ENCODE measurements around the gene CST4.

CST4 gene

GRCh38 chr20:23673209-23673608 is 15.6 kb downstream of the CST4 start:
- no peak for TF ChIP-seq SIN3A (IDR thresholded peaks at IDR 0.05; ENCODE audit: borderline replicate concordance, insufficient read depth, low read length)
- TF ChIP-seq TAF1 (IDR thresholded peaks at IDR 0.05; ENCODE audit: borderline replicate concordance, insufficient read depth, low read length), result no peak
- no peak for TF ChIP-seq POLR2AphosphoS5 (IDR thresholded peaks at IDR 0.05; ENCODE audit: low read depth, low read length)
- no peak for TF ChIP-seq REST (IDR thresholded peaks at IDR 0.05; ENCODE audit: insufficient read depth in 1 of 2, low read depth in 2 of 2, low read length in 2 of 2)
- TF ChIP-seq FOXP2 (optimal IDR thresholded peaks at IDR 0.05; ENCODE audit: borderline replicate concordance, extremely low read depth, extremely low read length, insufficient read depth), result no peak

- no peak for TF ChIP-seq FOXP2 (optimal IDR thresholded peaks at IDR 0.05; ENCODE audit: borderline replicate concordance, extremely low read depth, extremely low read length, insufficient read depth)
- no peak for TF ChIP-seq POLR2AphosphoS5 (IDR thresholded peaks at IDR 0.05; ENCODE audit: low read depth, low read length)
- no peak for TF ChIP-seq SIN3A (IDR thresholded peaks at IDR 0.05; ENCODE audit: borderline replicate concordance, insufficient read depth, low read length)
- no peak for TF ChIP-seq REST (IDR thresholded peaks at IDR 0.05; ENCODE audit: insufficient read depth in 1 of 2, low read depth in 2 of 2, low read length in 2 of 2)
- no peak for TF ChIP-seq TAF1 (IDR thresholded peaks at IDR 0.05; ENCODE audit: borderline replicate concordance, insufficient read depth, low read length)
These were observed 16.7 kb downstream of the CST4 start for GRCh38 chr20:23672158-23672557.

GRCh38 chr20:23671479-23671878 is 17.4 kb downstream of the CST4 start:
- TF ChIP-seq TAF1 (IDR thresholded peaks at IDR 0.05; ENCODE audit: borderline replicate concordance, insufficient read depth, low read length) (no peak), POLR2AphosphoS5 (IDR thresholded peaks at IDR 0.05; ENCODE audit: low read depth, low read length) (no peak), FOXP2 (optimal IDR thresholded peaks at IDR 0.05; ENCODE audit: borderline replicate concordance, extremely low read depth, extremely low read length, insufficient read depth) (no peak), SIN3A (IDR thresholded peaks at IDR 0.05; ENCODE audit: borderline replicate concordance, insufficient read depth, low read length) (no peak), REST (IDR thresholded peaks at IDR 0.05; ENCODE audit: insufficient read depth in 1 of 2, low read depth in 2 of 2, low read length in 2 of 2) (no peak)

GRCh38 chr20:23670361-23670760 is 18.5 kb downstream of the CST4 start:
- no peak for TF ChIP-seq POLR2AphosphoS5 (IDR thresholded peaks at IDR 0.05; ENCODE audit: low read depth, low read length)
- TF ChIP-seq TAF1 (IDR thresholded peaks at IDR 0.05; ENCODE audit: borderline replicate concordance, insufficient read depth, low read length), result no peak
- no peak for TF ChIP-seq FOXP2 (optimal IDR thresholded peaks at IDR 0.05; ENCODE audit: borderline replicate concordance, extremely low read depth, extremely low read length, insufficient read depth)
- no peak for TF ChIP-seq SIN3A (IDR thresholded peaks at IDR 0.05; ENCODE audit: borderline replicate concordance, insufficient read depth, low read length)
- no peak for TF ChIP-seq REST (IDR thresholded peaks at IDR 0.05; ENCODE audit: insufficient read depth in 1 of 2, low read depth in 2 of 2, low read length in 2 of 2)

GRCh38 chr20:23669866-23670265 is 19.0 kb downstream of the CST4 start:
- TF ChIP-seq REST (IDR thresholded peaks at IDR 0.05; ENCODE audit: insufficient read depth in 1 of 2, low read depth in 2 of 2, low read length in 2 of 2) (no peak), TAF1 (IDR thresholded peaks at IDR 0.05; ENCODE audit: borderline replicate concordance, insufficient read depth, low read length) (no peak), POLR2AphosphoS5 (IDR thresholded peaks at IDR 0.05; ENCODE audit: low read depth, low read length) (no peak)

Data from PFSK-1 (cell line).